GM18505 (cell line): ENCODE measurements around the gene AKR1A1.
"Not testable (repeated sequence)": the region's sequence is repeated elsewhere in the genome, so short reads cannot be mapped to it uniquely, and the experiment has no call there.

ENCODE experiments used
- ATAC-seq: cut with Tn5 transposase; IDR thresholded peaks from one replicate; pipeline ENCODE4 v1.9.1; 2021; ENCODE audit not compliant: unreplicated experiment
- POLR2A ChIP-seq: IDR thresholded peaks from 4 replicates; pipeline ENCODE4 v1.6.1; 2011; ENCODE audit warnings: borderline replicate concordance; ENCODE audit not compliant: insufficient read depth, insufficient read length; ENCODE audit errors: extremely low read depth

AKR1A1 gene

GRCh38 chr1:45550401-45551351 is at the start of gene AKR1A1:
Gene AKR1A1 (plus strand): TSS chr1:45550826. CDS start chr1:45561795, 10,969 bp downstream.
- peak; percentile 83 for ATAC-seq
- peak; percentile 95 for TF ChIP-seq POLR2A

- ATAC-seq, result no peak
- TF ChIP-seq POLR2A, result no peak
Measured at GRCh38 chr1:45501505-45501859, 49.1 kb upstream of the AKR1A1 start.

GRCh38 chr1:45503462-45504360 is 46.9 kb upstream of the AKR1A1 start:
- TF ChIP-seq POLR2A, result no peak
- ATAC-seq, result no peak

- no peak for TF ChIP-seq POLR2A
- ATAC-seq, result no peak
Measured at GRCh38 chr1:45507195-45507594, 43.4 kb upstream of the AKR1A1 start.

GRCh38 chr1:45507893-45508292 is 42.7 kb upstream of the AKR1A1 start:
- no peak for TF ChIP-seq POLR2A
- no peak for ATAC-seq

GRCh38 chr1:45508295-45509151 is 42.1 kb upstream of the AKR1A1 start:
- peak; percentile 16 for TF ChIP-seq POLR2A
- ATAC-seq, result no peak

GRCh38 chr1:45510036-45510971 is 40.3 kb upstream of the AKR1A1 start:
- TF ChIP-seq POLR2A, result no peak
- ATAC-seq, result no peak

GRCh38 chr1:45510972-45511527 is 39.6 kb upstream of the AKR1A1 start:
- TF ChIP-seq POLR2A, result no peak
- no peak for ATAC-seq

- TF ChIP-seq POLR2A, result no peak
- ATAC-seq, result no peak
Measured at GRCh38 chr1:45512641-45513054, 38.0 kb upstream of the AKR1A1 start.

- ATAC-seq, result not testable (repeated sequence)
Measured at GRCh38 chr1:45513532-45514260, 36.9 kb upstream of the AKR1A1 start.

GRCh38 chr1:45516036-45516435 is 34.6 kb upstream of the AKR1A1 start:
- ATAC-seq, result no peak
- no peak for TF ChIP-seq POLR2A
